Panc1 (cell line): ENCODE measurements around the gene CDK19. TPM values are rescaled to one million over a fixed set of nuclear protein-coding genes. Genes with fewer than 3 reads are reported as not detected.

Experiments used
- ATAC-seq: fragments of 200-7000 bp; cut with Tn5 transposase; 2 replicates; pipeline ENCODE4 v1.9.1; 2020; ENCODE audit warnings: mild to moderate bottlenecking, moderate library complexity
- BruUV-seq: library from RNA; stranded (reverse); fragments of 400-500 nt; replicated peaks from 2 replicates; lab custom pipeline; 2021; lab: Mats Ljungman, UMichigan
- CTCF ChIA-PET: fragments of 300-600 bp; sonication (Branson Sonifier 250); formaldehyde crosslinking; loops from one replicate; lab custom pipeline; 2022; ENCODE audit warnings: antibody characterized with exemption; lab: Charles Lee
- POLR2A ChIA-PET: fragments of 300-600 bp; sonication (Branson Sonifier 250); formaldehyde crosslinking; loops from one replicate; lab custom pipeline; 2022; ENCODE audit warnings: antibody characterized with exemption; lab: Charles Lee
- DNase-seq: peaks from one replicate; pipeline ENCODE4 v3.0.0-alpha.2; 2010; ENCODE audit warnings: low read depth, low spot score
- H3K27ac ChIP-seq: 2 replicates; pipeline ENCODE4 v1.5.1; 2011; ENCODE audit warnings: mild to moderate bottlenecking, low read length, inconsistent platforms
- H3K27me3 ChIP-seq: fragments of 200-500 bp; sonication (Bioruptor generic); 2 replicates; pipeline ENCODE4 v1.6.0; 2014; ENCODE audit warnings: low read length, inconsistent platforms; ENCODE audit not compliant: control insufficient read depth, insufficient read depth
- H3K36me3 ChIP-seq: fragments of 200-500 bp; sonication (Bioruptor generic); 2 replicates; pipeline ENCODE4 v1.5.1; 2014; ENCODE audit warnings: inconsistent platforms, mild to moderate bottlenecking, low read length, moderate library complexity; ENCODE audit not compliant: control insufficient read depth, insufficient read depth
- H3K4me1 ChIP-seq: 2 replicates; pipeline ENCODE4 v1.5.1; 2011; ENCODE audit warnings: inconsistent platforms, mild to moderate bottlenecking, low read length, moderate library complexity; ENCODE audit not compliant: control insufficient read depth, insufficient read depth
- H3K4me3 ChIP-seq, 2 experiments: 2 replicates each; pipeline ENCODE4 v1.5.1; 2011 to 2012; ENCODE audit warnings: low read depth in 2 of 2, low read length in 2 of 2, mild to moderate bottlenecking in 2 of 2, inconsistent platforms in 1 of 2, moderate library complexity in 1 of 2
- H3K9me3 ChIP-seq: fragments of 200-500 bp; sonication (Bioruptor generic); 2 replicates; pipeline ENCODE4 v1.5.1; 2014; ENCODE audit warnings: low read depth, mild to moderate bottlenecking, inconsistent platforms, low read length, moderate library complexity; ENCODE audit not compliant: control insufficient read depth, insufficient read depth
- CTCF ChIP-seq: fragments of 450-650 bp; IDR thresholded peaks from 2 replicates; pipeline ENCODE4 v1.5.1; 2017; ENCODE audit warnings: mild to moderate bottlenecking
- POLR2AphosphoS5 ChIP-seq: IDR thresholded peaks from 2 replicates; pipeline ENCODE4 v1.6.1; 2012; ENCODE audit warnings: mild to moderate bottlenecking, low read depth, low read length, moderate library complexity
- REST ChIP-seq, 2 experiments: IDR thresholded peaks; 2 replicates each; pipeline ENCODE4 v1.6.1; 2011 to 2012; ENCODE audit warnings: low read depth in 2 of 2, control low read depth in 1 of 2, low read length in 1 of 2, mild to moderate bottlenecking in 1 of 2, moderate library complexity in 1 of 2; ENCODE audit not compliant: insufficient read depth in 1 of 2
- SIN3A ChIP-seq: IDR thresholded peaks from 2 replicates; pipeline ENCODE4 v1.6.1; 2012; ENCODE audit warnings: low read depth, mild to moderate bottlenecking, low read length, moderate library complexity, borderline replicate concordance; ENCODE audit not compliant: insufficient read depth
- TCF7L2 ChIP-seq: IDR thresholded peaks from 2 replicates; pipeline ENCODE4 v1.6.1; 2011; ENCODE audit warnings: mild to moderate bottlenecking, low read depth, low read length, inconsistent platforms
- in situ Hi-C: cut with HindIII; loops from 2 replicates; pipeline ENCODE4 v1.10.0; 2016; ENCODE audit warnings: low sequenced_read_pairs, low pct_unique_long_range_greater_than_20kb
- intact Hi-C: fragments of 100-400 bp; cut with micrococcal nuclease; formaldehyde crosslinking; loops from one replicate; pipeline ENCODE4 v1.10.0; 2022; ENCODE audit not compliant: unreplicated experiment
- total RNA-seq: library from RNA; stranded (reverse); gene quantifications from one replicate; pipeline ENCODE4 v1.2.1, GENCODE V29; 2021; ENCODE audit not compliant: unreplicated experiment

The CDK19 gene
- total RNA-seq, 1 experiment from 2014 or later = 48.4 TPM

- Histone ChIP-seq H3K27ac (no peak overlapping the region), H3K36me3 (no peaks in the 10 kb centered on the region), H3K9me3 (no peaks in the 10 kb centered on the region), H3K27me3 (no peaks in the 10 kb centered on the region), H3K4me1 (no peaks in the 10 kb centered on the region), H3K4me3 (no peak overlapping the region)
- no peak for TF ChIP-seq CTCF
- no peak for TF ChIP-seq SIN3A
- no peak for TF ChIP-seq TCF7L2
- no peak for TF ChIP-seq REST (IDR thresholded peaks at IDR 0.05; ENCODE audit: insufficient read depth in 1 of 2, low read depth in 2 of 2, low read length in 1 of 2)
- ChIA-PET POLR2A (interaction anchor here (0.5 kb wide), 1 partner anchor 65 kb away, joined by 3 read pairs; no protein-coding TSS in a partner anchor), CTCF (no interaction called here)
- DNase-seq (no peak), ATAC-seq (peak; percentile 52)
- in situ Hi-C loops = no loop called here
- no TSS peak for BruUV-seq
- intact Hi-C loops = no loop called here
Measured at GRCh38 chr6:110567957-110568696, 247.1 kb downstream of the CDK19 start.

DNA sequence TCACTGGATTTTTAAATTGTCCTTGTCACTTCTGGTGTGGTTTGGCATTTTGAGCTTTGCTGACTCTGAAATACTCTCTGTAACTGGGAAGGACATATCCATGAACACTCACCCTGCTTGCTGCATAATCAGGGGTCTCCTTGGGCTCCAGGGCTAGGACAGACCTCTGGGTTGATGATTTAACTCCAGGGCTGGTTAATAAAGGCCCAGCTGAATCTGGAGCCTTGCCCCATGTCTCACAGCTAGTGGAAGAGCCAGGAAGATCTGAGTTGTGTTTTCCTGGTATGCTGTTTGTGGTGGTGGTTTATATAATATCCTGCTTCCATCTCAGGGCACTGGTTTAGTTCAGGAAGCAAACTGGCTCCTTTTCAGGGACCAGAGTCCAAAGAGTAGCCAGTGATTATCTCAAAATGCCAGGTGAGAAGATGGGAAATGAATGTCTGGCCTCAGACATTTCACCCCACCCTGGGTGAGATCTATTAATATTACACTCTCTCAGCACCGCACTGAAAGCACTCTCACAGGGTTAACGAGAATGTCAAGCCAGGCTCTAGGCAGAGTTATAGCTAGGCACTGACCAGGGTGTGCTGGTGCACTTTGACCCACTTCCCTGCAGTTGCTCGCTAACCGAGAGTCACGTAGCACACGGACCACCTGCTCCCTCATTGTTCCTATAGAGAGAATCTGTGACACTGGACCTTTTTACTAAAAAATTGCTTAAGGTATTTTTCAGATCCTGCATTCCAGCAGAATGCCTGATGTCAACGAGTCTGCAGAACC, 248.7 kb downstream of the CDK19 start:
- Histone ChIP-seq H3K27me3 (no peaks in the 10 kb centered on the region), H3K36me3 (no peaks in the 10 kb centered on the region), H3K9me3 (no peaks in the 10 kb centered on the region), H3K4me1 (no peaks in the 10 kb centered on the region), H3K4me3 (no peak overlapping the region), H3K27ac (no peak overlapping the region)
- peak; percentile 49 for ATAC-seq
- ChIA-PET CTCF (no interaction called here), POLR2A (no interaction called here)
- DNase-seq = no peak
- no TSS peak for BruUV-seq
- TF ChIP-seq SIN3A = no peak
- no peak for TF ChIP-seq TCF7L2
- TF ChIP-seq REST (IDR thresholded peaks at IDR 0.05; ENCODE audit: insufficient read depth in 1 of 2, low read depth in 2 of 2, low read length in 1 of 2) = no peak
- TF ChIP-seq POLR2AphosphoS5 = no peak
- TF ChIP-seq CTCF = no peak
- in situ Hi-C loops = no loop called here
- intact Hi-C loops = no loop called here
